ENCODE data around the gene GAST. TPM values are rescaled to one million over a fixed set of nuclear protein-coding genes. Genes with fewer than 3 reads are reported as not detected.

Gene GAST
- total and polyA plus RNA-seq, 12 donors = not detected

GRCh38 chr17:41736983-41737679, 25.0 kb downstream of the GAST start:
- no peak overlapping the region for H3K4me3 ChIP-seq
- DNase-seq = no peak
- H3K27ac ChIP-seq = no peak overlapping the region
- intact Hi-C loops (cut with DNase I) = loop anchor here (2.0 to 10.0 kb wide), 3 partner anchors 66 to 218 kb away; no protein-coding TSS in a partner anchor
- 55 to 69% (median 60%) methylated on average over 17 of the region's 17 CpGs for WGBS, 4 donors
- no peaks in the 10 kb centered on the region for H3K36me3 ChIP-seq (replicated peaks in 1 of 2)
- H3K9me3 ChIP-seq (replicated peaks in 1 of 3) = no peaks in the 10 kb centered on the region
- TF ChIP-seq CTCF (IDR thresholded peaks at IDR 0.05) = no peak
- no peak for TF ChIP-seq POLR2A (IDR thresholded peaks at IDR 0.05)
- peaks cover 5 to 14% of the 10 kb centered on the region in 2 donors for H3K4me1 ChIP-seq (replicated peaks in 1 of 2)
- peaks cover 31% of the 10 kb centered on the region for H3K27me3 ChIP-seq

DNA sequence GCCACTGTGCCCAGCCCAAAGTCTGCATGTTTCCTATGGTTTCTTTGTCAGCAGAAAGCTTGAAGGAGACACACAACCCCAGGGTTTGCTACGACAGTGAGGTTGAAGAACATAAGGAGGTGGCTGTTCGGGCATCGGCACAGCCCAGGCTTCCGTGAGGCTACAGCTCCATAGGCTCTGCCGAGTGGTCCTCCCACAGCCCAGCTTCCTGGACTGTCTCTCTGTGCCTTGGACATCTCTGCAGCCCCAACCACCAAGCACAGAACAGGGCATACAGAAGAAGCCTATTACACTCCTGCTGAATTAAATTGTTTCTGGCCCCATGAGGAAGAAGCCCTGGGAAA, 25.5 kb downstream of the GAST start:
- Histone ChIP-seq H3K4me1 (replicated peaks in 1 of 2) (peaks cover 5 to 14% of the 10 kb centered on the region in 2 donors), H3K36me3 (replicated peaks in 1 of 2) (no peaks in the 10 kb centered on the region), H3K4me3 (no peak overlapping the region), H3K9me3 (replicated peaks in 1 of 3) (no peaks in the 10 kb centered on the region), H3K27me3 (peaks cover 31% of the 10 kb centered on the region), H3K27ac (no peak overlapping the region)
- WGBS, 4 donors = 18 to 47% (median 41%) methylated on average over 3 to 5 of the region's 5 CpGs
- DNase-seq = no peak
- no peak for TF ChIP-seq POLR2A (IDR thresholded peaks at IDR 0.05)
- TF ChIP-seq CTCF (IDR thresholded peaks at IDR 0.05) = no peak
- intact Hi-C loops (cut with DNase I) = loop anchor here (2.0 to 10.0 kb wide), 4 partner anchors 63 to 217 kb away; no protein-coding TSS in a partner anchor

- intact Hi-C loops (cut with DNase I) = loop anchor here in 1 of 2 donors (2.0 to 10.0 kb wide), 3 partner anchors 63 to 217 kb away; no protein-coding TSS in a partner anchor
- peak; percentile 71 to 90 (median 80) for DNase-seq
- no peaks in the 10 kb centered on the region for H3K9me3 ChIP-seq (replicated peaks in 1 of 3)
- H3K27me3 ChIP-seq = peaks cover 31% of the 10 kb centered on the region
- WGBS, 4 donors = 19 to 32% (median 26%) methylated on average over 7 to 10 of the region's 10 CpGs
- H3K27ac ChIP-seq = no peak overlapping the region
- H3K4me3 ChIP-seq = no peak overlapping the region
- peaks cover 5 to 14% of the 10 kb centered on the region in 2 donors for H3K4me1 ChIP-seq (replicated peaks in 1 of 2)
- TF ChIP-seq POLR2A (IDR thresholded peaks at IDR 0.05) = no peak
- TF ChIP-seq CTCF (IDR thresholded peaks at IDR 0.05) = peak; percentile 93 to 98 (median 98)
- H3K36me3 ChIP-seq (replicated peaks in 1 of 2) = no peaks in the 10 kb centered on the region
Measured at GRCh38 chr17:41738077-41738800, 26.1 kb downstream of the GAST start.

- intact Hi-C loops (cut with DNase I) = loop anchor here in 1 of 2 donors (2.0 to 10.0 kb wide), 3 partner anchors 62 to 216 kb away; no protein-coding TSS in a partner anchor
- Histone ChIP-seq H3K9me3 (replicated peaks in 1 of 3) (no peaks in the 10 kb centered on the region), H3K36me3 (replicated peaks in 1 of 2) (no peaks in the 10 kb centered on the region), H3K27ac (no peak overlapping the region), H3K4me1 (replicated peaks in 1 of 2) (peaks cover 5 to 14% of the 10 kb centered on the region in 2 donors), H3K27me3 (peaks cover 25% of the 10 kb centered on the region), H3K4me3 (no peak overlapping the region)
- no peak for DNase-seq
- no peak for TF ChIP-seq POLR2A (IDR thresholded peaks at IDR 0.05)
- TF ChIP-seq CTCF (IDR thresholded peaks at IDR 0.05) = no peak
- WGBS, 4 donors = 90 to 97% (median 91%) methylated on average over 5 of the region's 5 CpGs
Measured at GRCh38 chr17:41738801-41739112, 26.6 kb downstream of the GAST start.
